Vagina (tissue), 2 donors: Measurements from ENCODE around the gene AGFG1. TPM values are rescaled to one million over a fixed set of nuclear protein-coding genes. Genes with fewer than 3 reads are reported as not detected.
"Not testable (repeated sequence)": the region's sequence is repeated elsewhere in the genome, so short reads cannot be mapped to it uniquely, and the experiment has no call there.

Source experiments
- DNase-seq, 2 donors: peaks; one replicate each; pipeline ENCODE4 v3.0.0-alpha.2; 2017; ENCODE audit errors: extremely low spot score in 2 of 2
- H3K27ac ChIP-seq: fragments of 200-600 bp; sonication (generic); one replicate; pipeline ENCODE4 v1.5.1; 2019
- H3K27me3 ChIP-seq: fragments of 200-600 bp; sonication (generic); one replicate; pipeline ENCODE4 v1.5.1; 2019
- H3K36me3 ChIP-seq, 2 donors: fragments of 200-600 bp; sonication (generic); one replicate each; pipeline ENCODE4 v1.5.1; 2017 to 2019
- H3K4me1 ChIP-seq: fragments of 200-600 bp; sonication (generic); one replicate; pipeline ENCODE4 v1.5.1; 2019
- H3K4me3 ChIP-seq, 2 donors: fragments of 200-600 bp; sonication (generic); 1 replicate in 1 of 2; 2 replicates in 1 of 2; pipeline ENCODE4 v1.5.1; 2016 to 2019
- H3K9me3 ChIP-seq: fragments of 200-600 bp; sonication (generic); one replicate; pipeline ENCODE4 v1.5.1; 2019
- POLR2A ChIP-seq, 2 donors: fragments of 450-650 bp; IDR thresholded peaks; one replicate each; pipeline ENCODE4 v1.6.1; 2017; ENCODE audit warnings: antibody characterized with exemption in 2 of 2, mild to moderate bottlenecking in 2 of 2, moderate library complexity in 2 of 2
- POLR2AphosphoS5 ChIP-seq, 2 donors: sonication (generic); formaldehyde crosslinking; IDR thresholded peaks; one replicate each; pipeline ENCODE4 v1.9.0; 2017; ENCODE audit warnings: antibody characterized with exemption in 2 of 2, mild to moderate bottlenecking in 2 of 2, low read depth in 1 of 2; ENCODE audit not compliant: insufficient read depth in 1 of 2
- intact Hi-C: fragments of 100-400 bp; cut with DNase I; formaldehyde crosslinking; loops from one replicate; pipeline ENCODE4 v1.15.1; 2023
- total RNA-seq: library from RNA; depleted of rRNA; stranded (reverse); fragments of >200 nt; gene quantifications from one replicate; pipeline ENCODE4 v1.2.3, GENCODE V29; 2016
- TF ChIP-seq, protein P1 (sequence below), 3 experiments: fragments of 450-650 bp in 2 of 3; fragments of 200-600 bp in 1 of 3; sonication (generic) in 1 of 3; IDR thresholded peaks; one replicate each; pipeline ENCODE4 v1.5.1; 2017 to 2019; ENCODE audit warnings: antibody characterized with exemption in 3 of 3, mild to moderate bottlenecking in 2 of 3, moderate library complexity in 2 of 3

The AGFG1 gene
- total RNA-seq, 1 donor from 2014 or later, result 53.3 TPM

DNA sequence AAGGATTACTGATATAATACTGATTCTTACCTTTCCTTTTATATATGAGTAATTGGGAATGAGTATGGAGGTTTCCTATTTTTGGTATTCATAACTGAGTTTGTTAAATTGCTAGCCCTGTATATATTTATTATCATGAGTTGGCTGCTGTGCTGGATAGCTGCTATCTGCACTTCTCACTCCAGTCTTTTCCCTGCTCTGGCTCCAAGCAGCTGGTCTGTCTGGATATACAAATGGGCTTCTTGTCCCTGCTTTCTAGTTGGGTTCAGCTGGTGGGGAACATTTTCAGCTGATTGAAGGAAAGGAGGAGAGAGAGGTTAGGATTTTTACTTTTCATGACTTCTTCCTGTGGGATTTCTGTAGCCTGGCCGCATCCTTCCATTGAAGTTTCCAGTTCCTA lies 41.2 kb downstream of the AGFG1 start:
- Histone ChIP-seq H3K9me3 (no peaks in the 10 kb centered on the region), H3K36me3 (no peaks in the 10 kb centered on the region), H3K4me3 (no peak overlapping the region), H3K27me3 (no peaks in the 10 kb centered on the region), H3K4me1 (peaks cover 57% of the 10 kb centered on the region), H3K27ac (no peak overlapping the region)
- TF ChIP-seq, protein P1, sequence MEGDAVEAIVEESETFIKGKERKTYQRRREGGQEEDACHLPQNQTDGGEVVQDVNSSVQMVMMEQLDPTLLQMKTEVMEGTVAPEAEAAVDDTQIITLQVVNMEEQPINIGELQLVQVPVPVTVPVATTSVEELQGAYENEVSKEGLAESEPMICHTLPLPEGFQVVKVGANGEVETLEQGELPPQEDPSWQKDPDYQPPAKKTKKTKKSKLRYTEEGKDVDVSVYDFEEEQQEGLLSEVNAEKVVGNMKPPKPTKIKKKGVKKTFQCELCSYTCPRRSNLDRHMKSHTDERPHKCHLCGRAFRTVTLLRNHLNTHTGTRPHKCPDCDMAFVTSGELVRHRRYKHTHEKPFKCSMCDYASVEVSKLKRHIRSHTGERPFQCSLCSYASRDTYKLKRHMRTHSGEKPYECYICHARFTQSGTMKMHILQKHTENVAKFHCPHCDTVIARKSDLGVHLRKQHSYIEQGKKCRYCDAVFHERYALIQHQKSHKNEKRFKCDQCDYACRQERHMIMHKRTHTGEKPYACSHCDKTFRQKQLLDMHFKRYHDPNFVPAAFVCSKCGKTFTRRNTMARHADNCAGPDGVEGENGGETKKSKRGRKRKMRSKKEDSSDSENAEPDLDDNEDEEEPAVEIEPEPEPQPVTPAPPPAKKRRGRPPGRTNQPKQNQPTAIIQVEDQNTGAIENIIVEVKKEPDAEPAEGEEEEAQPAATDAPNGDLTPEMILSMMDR (IDR thresholded peaks at IDR 0.05), result no peak
- no peak for TF ChIP-seq POLR2A (IDR thresholded peaks at IDR 0.05)
- TF ChIP-seq POLR2AphosphoS5 (IDR thresholded peaks at IDR 0.05; ENCODE audit: insufficient read depth in 1 of 2, low read depth in 1 of 2), result no peak
- no peak for DNase-seq
- intact Hi-C loops, result no loop called here

DNA sequence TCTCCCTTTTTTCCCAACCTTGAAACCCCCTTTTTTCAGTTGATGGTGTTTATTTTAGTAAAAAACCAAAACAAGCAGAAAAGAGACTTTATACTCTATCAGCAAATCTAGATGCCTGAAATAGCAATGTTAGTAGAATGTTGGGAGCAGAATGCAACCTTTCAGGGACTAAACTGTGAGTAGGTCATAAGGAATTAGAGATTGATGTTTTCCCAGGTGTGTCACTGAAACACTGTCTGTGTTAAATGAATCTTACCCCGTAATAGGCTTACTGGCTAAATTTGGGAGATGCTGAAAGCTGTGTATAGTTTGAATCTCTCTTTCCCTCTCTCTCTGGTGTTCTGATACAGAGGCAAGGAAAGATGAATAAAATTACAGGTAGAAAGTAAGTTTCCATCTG lies 43.8 kb downstream of the AGFG1 start:
- no peaks in the 10 kb centered on the region for H3K36me3 ChIP-seq
- intact Hi-C loops, result no loop called here
- H3K27ac ChIP-seq, result no peak overlapping the region
- H3K9me3 ChIP-seq, result no peaks in the 10 kb centered on the region
- H3K4me1 ChIP-seq, result peaks cover 53% of the 10 kb centered on the region
- no peak for TF ChIP-seq POLR2AphosphoS5 (IDR thresholded peaks at IDR 0.05; ENCODE audit: insufficient read depth in 1 of 2, low read depth in 1 of 2)
- TF ChIP-seq, protein P1 (IDR thresholded peaks at IDR 0.05), result no peak
- TF ChIP-seq POLR2A (IDR thresholded peaks at IDR 0.05), result no peak
- no peaks in the 10 kb centered on the region for H3K27me3 ChIP-seq
- no peak for DNase-seq
- H3K4me3 ChIP-seq, result no peak overlapping the region

DNA sequence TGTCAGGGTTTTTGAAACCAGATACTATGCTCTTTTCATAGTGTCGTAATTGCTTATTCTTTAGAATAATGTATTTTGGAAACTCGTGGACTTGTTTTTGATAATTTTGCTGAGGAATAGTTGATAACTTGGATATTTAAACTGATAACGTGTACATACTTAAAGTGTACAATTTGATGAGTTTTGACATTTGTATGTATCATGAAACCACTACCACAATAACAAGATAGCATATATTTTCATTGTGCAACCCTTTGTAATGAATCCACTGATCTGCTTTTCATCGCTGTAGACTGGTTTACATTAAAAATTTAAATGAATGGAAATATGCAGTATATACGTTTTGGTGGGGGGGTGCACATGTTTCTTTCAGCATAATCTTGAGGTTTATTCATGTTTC lies 45.8 kb downstream of the AGFG1 start:
- Histone ChIP-seq H3K27ac (no peak overlapping the region), H3K9me3 (no peaks in the 10 kb centered on the region), H3K36me3 (no peaks in the 10 kb centered on the region), H3K4me3 (no peak overlapping the region), H3K4me1 (peaks cover 36% of the 10 kb centered on the region), H3K27me3 (no peaks in the 10 kb centered on the region)
- TF ChIP-seq POLR2AphosphoS5 (IDR thresholded peaks at IDR 0.05; ENCODE audit: insufficient read depth in 1 of 2, low read depth in 1 of 2) (no peak), POLR2A (IDR thresholded peaks at IDR 0.05) (no peak)
- TF ChIP-seq, protein P1 (IDR thresholded peaks at IDR 0.05), result no peak
- no peak for DNase-seq
- intact Hi-C loops, result no loop called here

DNA sequence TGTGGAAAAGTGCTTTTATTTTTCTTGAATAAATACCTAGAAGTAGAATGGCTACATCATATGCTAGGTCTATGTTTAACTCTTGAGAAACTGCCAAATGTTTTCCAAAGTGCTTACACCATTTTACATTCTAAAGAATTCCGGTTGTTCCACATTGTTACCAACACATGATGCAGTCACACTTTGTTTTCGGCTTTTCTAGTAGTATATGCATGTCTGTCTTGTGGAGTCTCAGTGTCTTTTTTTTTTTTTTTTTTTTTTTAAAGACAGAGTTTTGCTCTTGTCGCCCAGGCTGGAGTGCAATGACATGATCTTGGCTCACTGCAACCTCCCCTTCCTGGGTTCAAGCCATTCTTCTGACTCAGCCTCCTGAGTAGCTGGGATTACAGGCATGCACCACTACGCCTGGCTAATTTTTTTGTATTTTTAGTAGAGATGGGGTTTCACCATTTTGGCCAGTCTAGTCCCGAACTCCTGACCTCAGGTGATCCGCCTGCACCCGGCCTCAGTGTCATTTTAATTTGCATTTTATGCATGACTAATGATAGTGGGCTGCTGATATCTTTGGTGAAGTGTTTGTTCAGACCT lies 46.4 kb downstream of the AGFG1 start:
- H3K9me3 ChIP-seq, DNase-seq, intact Hi-C loops, H3K36me3 ChIP-seq, H3K27me3 ChIP-seq, H3K4me3 ChIP-seq, H3K27ac ChIP-seq: not testable (repeated sequence)
- H3K4me1 ChIP-seq, result peaks cover 30% of the 10 kb centered on the region
- TF ChIP-seq POLR2AphosphoS5 (IDR thresholded peaks at IDR 0.05; ENCODE audit: insufficient read depth in 1 of 2, low read depth in 1 of 2), result peak in 1 of 2 donors; percentile 10

DNA sequence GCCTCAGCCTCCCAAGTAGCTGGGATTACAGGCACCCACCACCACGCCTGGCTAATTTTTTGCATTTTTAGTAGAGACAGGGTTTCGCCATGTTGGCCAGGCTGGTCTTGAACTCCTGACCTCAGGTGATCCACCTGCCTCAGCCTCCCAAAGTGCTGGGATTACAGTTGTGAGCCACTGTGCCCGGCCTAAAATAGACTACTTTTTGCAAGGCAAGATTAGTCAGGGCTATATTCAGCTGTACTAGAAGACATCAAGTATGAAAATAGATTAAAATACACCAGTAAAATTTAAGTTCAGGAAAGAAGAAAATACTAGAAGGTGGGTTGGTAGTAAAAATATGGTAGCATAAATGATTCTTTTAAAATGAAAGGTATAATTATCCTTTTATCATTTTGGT lies 49.2 kb downstream of the AGFG1 start:
- intact Hi-C loops, H3K36me3 ChIP-seq, H3K9me3 ChIP-seq, H3K27ac ChIP-seq, DNase-seq, H3K4me3 ChIP-seq, H3K27me3 ChIP-seq: not testable (repeated sequence)
- peaks cover 21% of the 10 kb centered on the region for H3K4me1 ChIP-seq

DNA sequence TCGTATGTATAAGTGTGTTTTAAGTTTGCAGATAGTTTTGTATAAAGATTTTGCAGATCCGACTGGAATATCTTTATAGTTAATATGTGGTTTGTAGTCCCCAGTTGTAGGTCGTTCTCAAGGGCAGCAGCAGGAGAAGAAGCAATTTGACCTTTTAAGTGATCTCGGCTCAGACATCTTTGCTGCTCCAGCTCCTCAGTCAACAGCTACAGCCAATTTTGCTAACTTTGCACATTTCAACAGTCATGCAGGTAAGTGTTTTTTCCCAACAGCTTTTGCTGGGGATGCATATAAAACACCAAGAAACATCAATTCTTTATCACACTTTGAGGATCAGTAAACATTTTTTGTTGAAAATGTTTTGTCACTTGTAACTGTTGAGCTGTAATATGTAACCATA lies 52.7 kb downstream of the AGFG1 start:
- no peaks in the 10 kb centered on the region for H3K27me3 ChIP-seq
- no peaks in the 10 kb centered on the region for H3K4me1 ChIP-seq
- TF ChIP-seq POLR2A (IDR thresholded peaks at IDR 0.05) (no peak), POLR2AphosphoS5 (IDR thresholded peaks at IDR 0.05; ENCODE audit: insufficient read depth in 1 of 2, low read depth in 1 of 2) (no peak)
- TF ChIP-seq, protein P1 (IDR thresholded peaks at IDR 0.05), result no peak
- no peak overlapping the region for H3K4me3 ChIP-seq
- no peak for DNase-seq
- intact Hi-C loops, result no loop called here
- no peaks in the 10 kb centered on the region for H3K9me3 ChIP-seq
- peaks cover 0 to 5% of the 10 kb centered on the region in 2 donors for H3K36me3 ChIP-seq
- H3K27ac ChIP-seq, result no peak overlapping the region
